ENCODE data around the gene UST. TPM values are rescaled to one million over a fixed set of nuclear protein-coding genes. Genes with fewer than 3 reads are reported as not detected.
"Not testable (repeated sequence)": the region's sequence is repeated elsewhere in the genome, so short reads cannot be mapped to it uniquely, and the experiment has no call there.

The UST gene
- total RNA-seq, 1 donor from 2014 or later: 17.1 TPM

GRCh38 chr6:148750838-148751792, 4.3 kb downstream of the UST start:
- no peak for DNase-seq (ENCODE audit: low spot score)
- Mint-ChIP-seq H3K4me3 (ENCODE audit: unreplicated experiment) (no peak overlapping the region), H3K4me1 (ENCODE audit: low read depth) (peaks cover 13% of the 10 kb centered on the region), H3K27ac (ENCODE audit: unreplicated experiment) (no peak overlapping the region), H3K27me3 (ENCODE audit: low read depth) (no peaks in the 10 kb centered on the region), H3K36me3 (ENCODE audit: low read depth) (peaks cover 1% of the 10 kb centered on the region), H3K9me3 (ENCODE audit: low read depth) (no peaks in the 10 kb centered on the region)
- TF ChIP-seq CTCF (IDR thresholded peaks at IDR 0.05): no peak

- Mint-ChIP-seq H3K36me3 (ENCODE audit: low read depth) (peaks cover 1% of the 10 kb centered on the region), H3K4me1 (ENCODE audit: low read depth) (peaks cover 12% of the 10 kb centered on the region), H3K4me3 (ENCODE audit: unreplicated experiment) (no peak overlapping the region), H3K9me3 (ENCODE audit: low read depth) (no peaks in the 10 kb centered on the region), H3K27ac (ENCODE audit: unreplicated experiment) (no peak overlapping the region), H3K27me3 (ENCODE audit: low read depth) (no peaks in the 10 kb centered on the region)
- no peak for TF ChIP-seq CTCF (IDR thresholded peaks at IDR 0.05)
- DNase-seq (ENCODE audit: low spot score): no peak
Observed at GRCh38 chr6:148751793-148752170, 5.0 kb downstream of the UST start.

GRCh38 chr6:148755379-148755778, 8.5 kb downstream of the UST start:
- not testable (repeated sequence) for H3K36me3 Mint-ChIP-seq (ENCODE audit: low read depth); H3K27me3 Mint-ChIP-seq (ENCODE audit: low read depth); DNase-seq (ENCODE audit: low spot score); H3K9me3 Mint-ChIP-seq (ENCODE audit: low read depth); H3K4me3 Mint-ChIP-seq (ENCODE audit: unreplicated experiment); H3K27ac Mint-ChIP-seq (ENCODE audit: unreplicated experiment)
- H3K4me1 Mint-ChIP-seq (ENCODE audit: low read depth): peaks cover 12% of the 10 kb centered on the region

- no peak for TF ChIP-seq CTCF (IDR thresholded peaks at IDR 0.05)
- no peak for DNase-seq (ENCODE audit: low spot score)
- Mint-ChIP-seq H3K27me3 (ENCODE audit: low read depth) (no peaks in the 10 kb centered on the region), H3K27ac (ENCODE audit: unreplicated experiment) (no peak overlapping the region), H3K36me3 (ENCODE audit: low read depth) (no peaks in the 10 kb centered on the region), H3K4me1 (ENCODE audit: low read depth) (peaks cover 39% of the 10 kb centered on the region), H3K4me3 (ENCODE audit: unreplicated experiment) (no peak overlapping the region), H3K9me3 (ENCODE audit: low read depth) (no peaks in the 10 kb centered on the region)
Observed at GRCh38 chr6:148757944-148758480, 11.2 kb downstream of the UST start.

GRCh38 chr6:148758492-148758891, 11.7 kb downstream of the UST start:
- H3K36me3 Mint-ChIP-seq (ENCODE audit: low read depth): no peaks in the 10 kb centered on the region
- no peak overlapping the region for H3K4me3 Mint-ChIP-seq (ENCODE audit: unreplicated experiment)
- H3K4me1 Mint-ChIP-seq (ENCODE audit: low read depth): peaks cover 43% of the 10 kb centered on the region
- TF ChIP-seq CTCF (IDR thresholded peaks at IDR 0.05): no peak
- DNase-seq (ENCODE audit: low spot score): no peak
- peak overlapping the region; percentile 10 for H3K27ac Mint-ChIP-seq (ENCODE audit: unreplicated experiment)
- no peaks in the 10 kb centered on the region for H3K27me3 Mint-ChIP-seq (ENCODE audit: low read depth)
- H3K9me3 Mint-ChIP-seq (ENCODE audit: low read depth): no peaks in the 10 kb centered on the region

- Mint-ChIP-seq H3K4me1 (ENCODE audit: low read depth) (peaks cover 48% of the 10 kb centered on the region), H3K27ac (ENCODE audit: unreplicated experiment) (peak overlapping the region; percentile 99), H3K4me3 (ENCODE audit: unreplicated experiment) (peak overlapping the region; percentile 70), H3K9me3 (ENCODE audit: low read depth) (peaks cover 6% of the 10 kb centered on the region), H3K27me3 (ENCODE audit: low read depth) (no peaks in the 10 kb centered on the region), H3K36me3 (ENCODE audit: low read depth) (no peaks in the 10 kb centered on the region)
- DNase-seq (ENCODE audit: low spot score): no peak
- TF ChIP-seq CTCF (IDR thresholded peaks at IDR 0.05): no peak
Observed at GRCh38 chr6:148760258-148760534, 13.4 kb downstream of the UST start.
